Measurements from ENCODE around the gene GRIA4.
"Not testable (repeated sequence)": the region's sequence is repeated elsewhere in the genome, so short reads cannot be mapped to it uniquely, and the experiment has no call there.

The GRIA4 gene

GRCh38 chr11:105720096-105720495 is 110.2 kb downstream of the GRIA4 start:
- DNase-seq = no peak

GRCh38 chr11:105723269-105723668 is 113.4 kb downstream of the GRIA4 start:
- no peak for DNase-seq

- no peak for DNase-seq
Observed at GRCh38 chr11:105732611-105733010, 122.7 kb downstream of the GRIA4 start.

- no peak for DNase-seq
Observed at GRCh38 chr11:105734426-105734825, 124.6 kb downstream of the GRIA4 start.

- no peak for DNase-seq
Observed at GRCh38 chr11:105738251-105738650, 128.4 kb downstream of the GRIA4 start.

GRCh38 chr11:105738986-105739795 is 129.3 kb downstream of the GRIA4 start:
- no peak for DNase-seq

GRCh38 chr11:105740164-105740903 is 130.5 kb downstream of the GRIA4 start:
- DNase-seq = no peak

- DNase-seq = no peak
Observed at GRCh38 chr11:105741488-105742020, 131.7 kb downstream of the GRIA4 start.

GRCh38 chr11:105754260-105754659 is 144.4 kb downstream of the GRIA4 start:
- DNase-seq = no peak

- no peak for DNase-seq
Observed at GRCh38 chr11:105754716-105755115, 144.8 kb downstream of the GRIA4 start.

- no peak for DNase-seq
Observed at GRCh38 chr11:105757107-105757506, 147.2 kb downstream of the GRIA4 start.

GRCh38 chr11:105763594-105763993 is 153.7 kb downstream of the GRIA4 start:
- DNase-seq = no peak

- DNase-seq = no peak
Observed at GRCh38 chr11:105767931-105768330, 158.1 kb downstream of the GRIA4 start.

- DNase-seq = no peak
Observed at GRCh38 chr11:105769627-105770026, 159.8 kb downstream of the GRIA4 start.

- not testable (repeated sequence) for DNase-seq
Observed at GRCh38 chr11:105773452-105773851, 163.6 kb downstream of the GRIA4 start.

GRCh38 chr11:105774899-105775298 is 165.0 kb downstream of the GRIA4 start:
- no peak for DNase-seq

GRCh38 chr11:105780781-105781525 is 171.1 kb downstream of the GRIA4 start:
- DNase-seq = no peak

- no peak for DNase-seq
Observed at GRCh38 chr11:105781807-105782206, 171.9 kb downstream of the GRIA4 start.

- DNase-seq = no peak
Observed at GRCh38 chr11:105783216-105783615, 173.3 kb downstream of the GRIA4 start.

GRCh38 chr11:105785850-105786249 is 176.0 kb downstream of the GRIA4 start:
- DNase-seq = not testable (repeated sequence)

- no peak for DNase-seq
Observed at GRCh38 chr11:105786741-105787140, 176.9 kb downstream of the GRIA4 start.

GRCh38 chr11:105789579-105790420 is 179.9 kb downstream of the GRIA4 start:
- no peak for DNase-seq
